HepG2 (cell line): ENCODE measurements around the gene CCNF.

Experiments
- CREM ChIP-seq, 2 experiments: sonication (generic) in 1 of 2; formaldehyde crosslinking in 1 of 2; IDR thresholded peaks; 2 replicates each; pipeline versions ENCODE4 v1.4.0 to v1.6.1; 2016 to 2020; ENCODE audit warnings: antibody characterized with exemption in 1 of 2, mild to moderate bottlenecking in 1 of 2, missing genetic modification reagents in 1 of 2
- MXI1 ChIP-seq: IDR thresholded peaks from 3 replicates; pipeline ENCODE4 v1.6.1; 2012; ENCODE audit warnings: low read depth, low read length, inconsistent platforms, borderline replicate concordance
- ZNF614 ChIP-seq: IDR thresholded peaks from 2 replicates; pipeline ENCODE4 v1.6.1; 2018; ENCODE audit warnings: missing biosample characterization, missing genetic modification reagents, inconsistent platforms, borderline replicate concordance
- TF ChIP-seq, protein P1 (sequence below): sonication (generic); formaldehyde crosslinking; IDR thresholded peaks from 2 replicates; pipeline ENCODE4 v1.5.0; 2020; ENCODE audit warnings: mild to moderate bottlenecking, missing genetic modification reagents, moderate library complexity

DNA sequence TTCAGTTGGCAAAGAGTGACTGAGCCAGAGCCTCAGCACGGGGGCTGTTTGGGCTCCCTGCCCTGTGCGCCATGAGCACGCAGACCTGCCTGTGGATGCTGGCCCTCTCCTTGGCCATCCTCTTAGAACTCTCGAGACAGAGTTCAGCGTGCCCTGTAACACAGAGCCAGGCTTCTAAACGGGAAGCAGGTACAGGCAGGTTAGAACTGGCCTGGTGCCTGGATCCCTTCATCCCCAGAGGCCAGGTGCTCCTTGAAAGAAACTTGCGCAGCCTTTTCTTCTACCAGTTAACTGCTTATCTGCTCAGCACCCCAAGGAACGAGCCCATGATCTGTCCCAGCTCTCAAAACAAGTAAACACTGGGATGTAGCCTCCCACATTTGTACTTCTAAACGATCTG lies 6.9 kb downstream of the CCNF start:
- TF ChIP-seq ZNF614 (no peak), CREM (IDR thresholded peaks at IDR 0.05) (no peak), CREM (CRISPR knock-in tag; IDR thresholded peaks at IDR 0.05) (no peak), MXI1 (no peak)
- TF ChIP-seq, protein P1, sequence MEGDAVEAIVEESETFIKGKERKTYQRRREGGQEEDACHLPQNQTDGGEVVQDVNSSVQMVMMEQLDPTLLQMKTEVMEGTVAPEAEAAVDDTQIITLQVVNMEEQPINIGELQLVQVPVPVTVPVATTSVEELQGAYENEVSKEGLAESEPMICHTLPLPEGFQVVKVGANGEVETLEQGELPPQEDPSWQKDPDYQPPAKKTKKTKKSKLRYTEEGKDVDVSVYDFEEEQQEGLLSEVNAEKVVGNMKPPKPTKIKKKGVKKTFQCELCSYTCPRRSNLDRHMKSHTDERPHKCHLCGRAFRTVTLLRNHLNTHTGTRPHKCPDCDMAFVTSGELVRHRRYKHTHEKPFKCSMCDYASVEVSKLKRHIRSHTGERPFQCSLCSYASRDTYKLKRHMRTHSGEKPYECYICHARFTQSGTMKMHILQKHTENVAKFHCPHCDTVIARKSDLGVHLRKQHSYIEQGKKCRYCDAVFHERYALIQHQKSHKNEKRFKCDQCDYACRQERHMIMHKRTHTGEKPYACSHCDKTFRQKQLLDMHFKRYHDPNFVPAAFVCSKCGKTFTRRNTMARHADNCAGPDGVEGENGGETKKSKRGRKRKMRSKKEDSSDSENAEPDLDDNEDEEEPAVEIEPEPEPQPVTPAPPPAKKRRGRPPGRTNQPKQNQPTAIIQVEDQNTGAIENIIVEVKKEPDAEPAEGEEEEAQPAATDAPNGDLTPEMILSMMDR (CRISPR knock-in tag), result no peak
